DMS79 (cell line): Measurements from ENCODE around the gene TNKS1BP1.
A peak's percentile ranks its signal among the peaks of the same experiment; 100 is the strongest.

ENCODE experiments used
- DNase-seq: peaks from one replicate; lab custom pipeline; 2025; lab: John Stamatoyannopoulos, UW

TNKS1BP1 gene

DNA sequence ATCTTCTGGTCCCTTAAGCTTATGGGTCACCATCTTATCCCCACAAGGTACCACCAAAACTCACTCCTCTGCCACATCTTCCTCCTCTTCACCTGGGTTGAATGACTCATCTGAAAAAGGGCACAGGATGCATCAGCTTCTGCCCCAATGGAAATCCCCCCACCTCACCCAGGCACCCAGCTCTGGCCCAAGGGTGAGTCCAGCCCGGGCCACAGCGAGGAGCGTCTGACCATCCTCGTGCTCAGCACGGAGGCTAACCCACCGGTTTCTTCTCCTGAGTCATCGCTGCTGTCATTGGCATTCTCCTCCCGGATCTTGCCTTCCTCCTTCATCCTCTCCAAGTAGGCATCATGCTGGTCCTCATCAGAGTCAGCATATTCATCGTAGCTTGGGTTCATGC lies 5.3 kb upstream of the TNKS1BP1 start:
- DNase-seq, result no peak

DNA sequence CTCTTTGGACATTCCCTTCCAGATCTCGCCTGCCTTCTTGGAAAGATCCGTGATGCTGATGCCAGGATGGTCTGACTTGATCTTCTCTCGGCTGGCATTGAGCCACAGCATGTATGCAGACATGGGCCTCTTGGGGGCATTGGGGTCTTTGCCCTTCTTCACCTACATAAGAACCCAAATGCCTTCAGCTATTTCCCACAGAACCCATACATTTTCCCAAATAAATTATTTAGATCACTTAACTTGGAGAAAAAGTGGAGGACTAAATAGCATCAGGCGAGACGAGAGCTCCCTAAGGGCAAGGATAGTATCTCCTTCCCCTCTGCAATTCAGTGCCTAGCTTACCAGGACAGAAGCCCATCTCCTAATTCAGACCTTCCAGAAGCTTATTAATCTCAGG lies 3.0 kb upstream of the TNKS1BP1 start:
- no peak for DNase-seq

DNA sequence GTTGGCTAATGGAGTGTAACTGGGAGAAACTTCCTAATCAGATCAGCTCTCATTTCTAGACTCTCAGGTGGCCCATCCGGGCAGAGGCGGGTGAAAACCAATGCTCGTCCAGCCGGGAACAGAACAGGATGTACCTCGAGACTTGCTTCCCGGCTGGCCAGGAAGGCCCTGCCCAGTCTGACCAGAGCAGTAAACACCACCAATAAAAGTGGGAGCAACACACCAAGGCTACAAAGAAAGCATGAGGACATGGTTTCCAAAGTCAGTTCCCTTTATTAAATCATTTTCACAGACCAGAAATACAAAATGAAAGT lies 940 bp upstream of the TNKS1BP1 start:
- no peak for DNase-seq

DNA sequence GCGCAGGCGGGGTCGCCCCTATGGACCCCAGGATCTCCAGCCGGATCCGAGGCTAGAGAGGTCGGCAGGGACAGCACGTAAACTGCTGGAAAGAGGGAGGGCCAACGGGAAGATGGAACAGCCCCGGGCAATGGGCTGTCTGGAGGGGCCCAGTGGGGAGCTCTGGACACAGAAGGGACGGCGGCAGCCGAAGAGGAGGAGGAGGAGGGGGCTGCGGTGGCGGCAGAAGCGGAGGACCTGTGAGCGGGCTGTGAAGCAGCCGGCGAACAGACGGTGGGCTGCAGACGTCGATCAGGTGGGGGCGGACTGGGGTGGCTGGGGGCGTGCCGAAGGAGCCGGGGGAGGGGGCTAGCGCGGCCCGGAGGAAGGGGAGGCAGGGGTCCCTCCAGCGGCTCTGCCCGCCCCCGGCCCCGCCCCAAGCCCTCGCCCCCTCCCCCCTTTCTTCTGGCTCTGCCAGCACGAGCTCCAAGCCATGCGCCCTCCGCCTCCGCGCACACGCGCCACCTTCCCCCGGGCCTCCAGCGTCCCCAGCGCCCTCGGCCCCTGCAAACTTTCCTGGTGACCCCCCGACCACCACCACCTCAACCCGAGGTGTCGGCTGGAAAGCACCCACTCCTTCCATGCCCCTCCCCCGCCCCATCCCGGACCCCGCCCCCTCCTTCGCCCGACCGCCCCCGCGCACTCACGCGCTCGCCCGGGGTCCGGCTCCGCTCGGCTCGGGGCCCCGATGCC lies 432 bp downstream of the TNKS1BP1 start:
- DNase-seq, result peak; percentile 7

DNA sequence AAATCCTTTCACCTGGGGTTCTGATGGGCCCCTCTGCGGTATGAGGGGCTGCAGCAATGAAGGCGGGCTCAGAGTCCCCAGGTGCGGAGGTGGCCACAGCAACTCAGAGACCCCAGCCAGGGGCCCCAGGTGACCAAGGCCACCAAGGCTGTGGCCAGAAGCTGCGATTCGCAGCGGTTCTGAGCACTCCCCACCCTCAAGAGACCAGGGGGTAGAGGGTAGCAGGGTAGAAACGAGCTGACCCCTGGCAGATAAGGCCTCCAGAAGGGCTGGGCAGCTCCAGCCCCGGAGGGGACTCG lies 948 bp downstream of the TNKS1BP1 start:
- DNase-seq, result no peak

DNA sequence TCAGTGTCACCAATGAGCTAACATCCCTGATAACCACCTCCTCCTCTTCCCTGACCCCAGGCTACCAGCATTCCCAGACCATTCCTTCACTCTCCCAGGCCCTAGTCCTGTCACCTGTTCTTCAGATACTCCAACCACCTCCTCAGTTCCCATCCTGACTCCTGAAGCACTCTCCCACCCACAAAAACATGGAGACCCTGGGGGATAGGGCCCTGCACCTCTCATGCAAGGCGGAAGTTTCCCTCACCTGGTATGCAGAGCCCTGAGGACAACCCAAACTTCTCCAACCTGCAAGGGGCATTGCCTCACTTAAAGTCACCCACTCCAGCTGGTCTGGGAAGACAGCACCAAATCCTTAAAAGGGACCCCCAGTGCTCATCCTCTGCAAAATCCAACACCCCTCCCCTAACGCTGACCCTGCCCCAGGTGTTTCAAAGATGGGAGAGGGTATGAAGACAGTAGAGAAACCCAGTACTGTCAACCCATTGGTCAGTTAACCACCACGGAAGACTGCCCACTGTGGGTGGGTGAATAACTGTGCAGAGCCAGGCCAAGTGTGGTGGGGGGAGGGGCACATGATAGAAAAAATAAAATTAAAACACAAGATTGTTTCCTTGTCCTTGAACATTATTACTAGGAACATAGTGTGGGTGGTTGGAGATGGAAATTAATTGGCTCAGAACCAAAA lies 1.4 kb downstream of the TNKS1BP1 start:
- DNase-seq, result no peak

DNA sequence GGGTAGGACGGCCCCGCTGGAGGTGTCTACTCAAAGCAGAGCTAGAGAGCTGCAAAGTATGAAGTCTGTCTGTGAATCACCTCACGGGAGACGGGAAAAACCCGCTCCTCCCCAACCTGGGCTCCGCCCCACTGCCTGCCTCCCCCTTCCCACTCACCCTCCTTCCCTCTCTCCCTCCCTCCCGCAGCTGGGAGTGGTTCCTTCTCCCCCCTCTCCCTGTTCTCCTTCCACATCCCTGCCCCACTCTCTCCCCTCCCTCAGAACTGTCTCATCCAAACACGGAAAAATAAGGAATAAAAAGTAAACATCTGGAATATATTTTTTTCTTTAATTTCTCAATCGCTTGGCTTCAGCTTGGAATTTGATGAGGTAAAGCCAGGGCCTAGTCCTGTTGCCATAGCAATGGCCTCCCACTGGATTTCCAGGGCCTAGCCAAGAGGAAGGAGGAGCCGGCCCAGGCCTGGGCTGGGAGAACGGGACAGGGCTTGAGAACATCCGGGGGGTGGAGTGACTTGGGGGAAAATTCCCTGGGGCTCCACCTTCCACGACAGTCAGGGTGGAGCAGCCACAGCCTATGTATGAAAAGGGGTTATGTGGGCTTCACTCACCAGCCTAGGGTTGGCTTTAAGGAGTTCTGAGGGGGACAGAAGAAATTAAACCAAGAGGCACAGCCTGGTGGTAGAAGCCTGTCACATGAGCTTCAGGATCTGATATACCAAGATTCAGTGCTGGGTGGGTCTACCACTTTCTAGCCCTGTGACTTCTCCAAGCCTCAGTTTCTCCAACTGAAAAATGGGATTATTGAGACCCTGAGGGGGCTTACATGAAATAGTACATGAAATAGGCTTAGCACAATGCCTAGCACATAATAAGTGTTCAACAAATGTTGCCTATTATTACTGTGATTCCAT lies 2.2 kb downstream of the TNKS1BP1 start:
- DNase-seq, result peak; percentile 45

DNA sequence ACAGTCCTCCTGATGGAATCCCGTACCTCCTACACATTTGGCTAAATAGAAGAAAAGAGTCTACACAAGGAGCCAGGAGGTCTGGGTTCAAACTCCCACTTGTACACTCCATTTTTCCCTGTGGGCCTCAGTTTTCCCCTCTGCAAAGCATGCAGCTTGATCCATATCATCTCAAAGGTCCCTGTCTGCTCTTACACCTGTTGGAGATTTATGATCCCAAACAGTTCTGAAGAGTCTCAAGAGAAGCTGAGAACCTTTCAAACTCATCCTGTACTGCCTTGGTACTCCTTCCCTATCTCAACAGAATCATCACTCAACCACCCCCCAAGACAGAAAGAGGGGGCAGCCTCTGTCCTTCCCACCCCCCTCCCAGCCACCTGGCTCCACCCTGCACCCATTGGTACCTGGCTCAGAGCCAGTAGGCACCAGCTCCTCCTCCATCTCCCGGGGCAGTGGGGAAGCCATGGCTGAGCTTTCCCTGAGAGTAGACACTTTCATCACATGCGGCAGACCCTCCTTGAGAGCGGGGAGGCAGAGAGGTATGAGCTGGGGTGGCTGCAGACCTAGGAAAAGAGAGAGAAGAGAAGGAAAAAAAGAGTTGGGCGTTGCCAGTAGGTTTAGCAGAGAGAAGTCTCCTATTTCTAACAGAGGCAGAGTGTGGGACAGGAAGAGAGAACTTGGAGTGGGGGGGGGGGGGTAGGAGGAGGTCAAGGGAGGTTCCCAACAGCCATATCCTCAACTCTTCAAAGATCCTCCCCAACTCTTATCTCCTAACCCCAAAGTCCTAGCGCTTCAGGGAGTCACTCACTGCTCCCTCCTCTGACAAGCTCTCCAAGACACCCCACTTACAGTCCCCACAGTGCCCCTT lies 3.1 kb downstream of the TNKS1BP1 start:
- DNase-seq, result no peak

DNA sequence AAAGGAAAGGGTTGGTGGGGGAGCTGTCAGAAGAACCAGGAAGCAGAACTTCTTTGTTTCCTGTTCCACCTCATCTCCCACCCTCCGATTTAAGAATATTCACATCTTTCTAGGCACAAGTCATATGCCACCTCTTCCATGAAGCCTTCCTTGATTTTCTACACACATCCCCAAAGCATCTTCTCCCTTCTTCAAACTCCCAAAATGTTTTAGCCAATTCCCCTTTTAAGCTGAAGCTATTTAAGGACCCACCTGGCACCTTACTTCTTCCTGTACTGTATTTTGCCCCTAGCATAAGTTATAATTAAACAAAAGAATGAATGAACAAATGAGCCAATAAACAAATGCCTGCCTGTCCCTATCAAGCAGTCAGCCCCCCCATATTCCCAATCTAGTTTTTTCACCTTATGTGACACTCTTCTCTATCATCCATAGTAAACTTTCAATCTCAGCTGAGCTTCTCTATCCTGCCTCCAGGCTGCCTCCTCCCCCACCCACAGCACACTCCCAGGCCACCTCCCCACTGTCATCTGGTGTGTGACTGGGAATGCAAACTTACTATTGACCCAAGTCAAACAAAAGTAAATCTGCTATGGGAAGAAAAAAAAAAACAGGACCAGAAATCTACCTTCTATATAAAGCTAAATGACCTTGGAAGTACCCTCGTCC lies 3.9 kb downstream of the TNKS1BP1 start:
- DNase-seq, result no peak

DNA sequence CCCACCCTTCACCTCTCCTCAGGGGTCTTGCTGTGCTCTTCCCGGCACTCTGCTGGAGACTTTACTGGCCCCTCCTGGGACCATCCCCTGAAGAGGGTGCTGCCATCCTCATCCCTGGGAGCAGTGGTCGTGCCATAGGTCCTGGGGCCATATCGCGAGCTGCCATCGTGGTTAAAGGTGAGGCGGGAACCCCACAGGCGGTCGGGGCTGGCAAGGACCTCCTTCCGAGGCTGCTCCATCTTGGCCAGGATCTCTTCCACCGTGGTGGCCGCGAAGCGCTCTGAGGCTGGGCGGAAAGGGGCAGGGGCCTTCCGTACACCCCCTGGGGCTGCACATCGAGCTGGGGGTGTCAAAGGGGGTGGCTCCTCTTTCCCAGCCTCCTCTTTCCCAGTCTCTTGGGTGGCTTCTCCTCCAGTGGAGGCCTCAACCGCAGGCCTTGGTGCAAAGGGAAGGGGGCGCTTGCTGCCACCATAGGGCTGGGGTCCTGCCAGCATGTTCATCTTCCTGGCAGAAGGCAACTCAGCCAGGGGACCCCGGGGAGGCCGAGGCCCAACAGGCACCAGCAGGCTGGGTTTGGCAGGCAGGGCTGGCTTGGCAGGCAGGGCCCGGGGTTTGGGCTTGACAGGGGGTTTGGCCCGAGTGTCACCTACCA lies 4.6 kb downstream of the TNKS1BP1 start:
- no peak for DNase-seq

DNA sequence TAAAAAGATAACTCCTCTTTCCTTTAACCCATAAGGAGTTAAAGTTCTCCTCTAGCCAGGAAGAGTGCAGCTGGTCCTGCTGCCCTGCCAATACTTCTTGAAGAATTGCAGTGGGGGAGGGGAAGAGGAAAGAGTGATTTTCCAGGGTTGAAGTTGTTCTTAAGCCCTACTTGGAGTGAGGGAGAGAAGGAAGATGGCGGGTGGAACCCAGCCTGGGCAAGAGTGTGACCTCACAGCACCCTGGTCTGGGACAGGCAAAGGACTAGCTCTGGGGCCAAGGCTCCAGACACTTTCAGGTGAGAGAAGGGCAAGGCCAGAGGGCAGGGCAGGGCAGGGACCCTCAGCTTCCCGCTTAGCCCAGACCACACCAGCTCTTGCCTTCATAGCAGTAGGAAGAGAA lies 6.6 kb downstream of the TNKS1BP1 start:
- DNase-seq, result no peak

DNA sequence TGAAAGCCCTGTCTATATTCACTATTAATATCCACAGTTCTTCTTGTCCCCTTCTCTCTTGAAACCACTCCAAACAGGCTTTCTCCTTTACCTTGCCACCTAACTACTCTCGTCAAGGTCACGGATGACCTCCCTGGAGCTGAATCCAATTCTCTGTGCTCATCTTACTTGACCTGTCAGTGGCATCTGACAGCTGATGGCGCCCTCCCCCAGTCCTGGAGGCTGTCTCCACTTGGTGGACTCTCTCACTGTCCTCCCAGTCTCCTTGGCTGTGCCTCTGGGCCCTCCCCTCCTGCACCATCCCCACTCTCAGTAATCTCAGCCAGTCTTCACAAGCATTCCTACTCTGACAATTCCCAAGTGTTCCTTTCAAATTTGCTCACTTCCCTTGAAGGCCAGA lies 8.7 kb downstream of the TNKS1BP1 start:
- DNase-seq, result peak; percentile 50

DNA sequence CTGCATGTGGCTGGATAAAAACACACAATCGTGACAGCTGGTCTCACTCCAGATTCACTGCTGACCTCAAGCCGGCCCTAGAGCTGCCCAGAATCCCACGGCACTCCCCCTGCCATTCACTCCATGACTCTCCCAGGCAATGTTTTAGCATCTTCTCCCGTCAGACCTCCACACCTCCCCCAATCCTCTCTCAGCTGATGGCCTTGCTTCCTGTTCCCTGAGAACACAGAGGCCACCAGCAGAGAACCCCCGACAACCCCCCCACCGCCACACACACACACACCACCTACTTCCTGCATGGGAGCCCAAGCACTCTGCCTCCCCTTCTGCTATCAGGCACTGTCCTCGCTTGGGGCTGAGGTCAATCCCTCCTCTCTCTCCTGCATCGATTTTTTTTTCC lies 9.3 kb downstream of the TNKS1BP1 start:
- no peak for DNase-seq

DNA sequence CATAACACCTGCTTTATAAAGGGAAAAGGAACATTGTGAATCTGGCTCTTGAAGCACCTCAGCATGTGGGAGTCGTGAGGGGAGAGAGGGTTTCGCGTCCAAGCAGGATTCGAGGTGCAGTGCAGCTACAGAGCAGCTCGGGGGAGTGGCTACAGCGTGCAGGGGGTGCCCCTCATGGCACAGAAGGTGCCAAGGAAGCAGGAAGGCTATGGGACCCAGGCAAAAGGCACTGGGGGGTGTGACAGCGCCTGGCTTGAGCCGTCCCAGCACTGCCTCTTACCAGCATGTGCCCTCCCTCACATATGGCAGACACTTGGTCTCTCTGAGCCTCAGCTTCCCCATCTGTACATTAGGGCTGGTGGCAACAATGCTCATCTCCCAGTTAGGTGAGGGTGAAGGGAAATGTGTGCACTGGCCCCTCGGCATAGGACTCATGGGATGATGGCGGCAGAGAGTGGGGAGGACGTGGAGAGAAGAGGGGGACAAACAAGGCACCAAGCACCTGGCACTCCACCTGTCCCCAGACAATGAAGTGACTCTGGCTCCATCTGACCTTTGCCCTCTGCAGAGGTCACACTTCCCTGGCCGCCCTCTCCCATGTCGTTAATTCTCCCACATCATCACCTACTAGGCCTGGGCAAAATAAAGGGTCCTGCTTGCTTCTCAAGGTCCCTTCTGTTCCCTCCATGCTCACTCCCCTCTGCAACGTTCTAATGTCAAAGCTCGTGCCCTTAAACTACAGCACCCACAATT lies 10.4 kb downstream of the TNKS1BP1 start:
- DNase-seq, result no peak

DNA sequence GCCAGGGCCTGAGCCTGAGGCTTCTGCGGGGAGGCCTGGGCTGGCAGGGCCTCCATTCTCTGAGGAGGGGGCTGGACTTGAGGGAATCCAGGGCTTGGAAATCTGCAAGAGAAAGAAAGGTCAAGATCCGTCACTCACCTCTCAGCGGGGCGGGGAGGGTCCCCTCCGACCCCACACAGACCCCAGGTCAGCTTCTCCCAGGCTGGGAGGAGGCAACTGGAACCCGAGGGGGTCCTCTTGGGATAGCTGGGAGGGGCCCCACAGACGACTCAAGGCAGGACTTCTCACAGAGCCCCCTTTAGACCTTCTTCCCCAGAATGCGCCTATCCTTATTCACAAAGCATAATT lies 11.0 kb downstream of the TNKS1BP1 start:
- DNase-seq, result no peak

DNA sequence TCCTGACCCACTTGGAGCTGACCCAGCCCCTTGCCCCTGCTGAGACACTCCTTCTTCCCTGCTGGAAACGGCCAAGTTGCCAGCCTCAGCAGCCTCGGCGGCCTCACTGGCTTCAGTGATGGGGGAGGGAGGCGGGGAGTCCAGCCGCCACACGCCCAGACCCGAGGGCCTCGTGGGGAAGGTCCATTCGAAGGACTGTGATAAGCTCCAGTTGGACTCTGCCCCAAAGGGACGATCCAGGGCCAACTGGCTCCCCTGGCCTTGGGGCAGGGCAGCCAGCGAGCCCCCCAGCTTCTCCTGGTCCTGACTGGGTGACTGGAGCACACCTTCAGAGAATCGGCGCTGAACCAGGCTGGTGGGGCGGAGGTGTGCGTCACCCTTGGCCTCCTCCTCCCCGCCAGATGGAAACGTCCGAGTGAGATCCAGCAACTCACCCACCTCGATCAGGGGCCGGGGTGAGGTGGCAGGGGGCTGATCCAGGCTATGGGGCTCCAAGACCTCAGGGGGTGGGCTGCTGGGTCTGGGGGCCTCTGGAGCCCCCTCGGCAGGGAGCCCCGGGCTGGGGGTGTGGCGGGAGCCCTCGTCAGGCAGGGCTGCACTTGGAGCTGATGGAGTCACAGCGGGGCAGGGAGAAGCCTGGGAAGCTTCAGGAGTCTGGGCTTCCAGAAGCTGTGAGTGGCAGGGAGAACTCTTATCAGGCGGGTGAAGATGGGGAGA lies 11.5 kb downstream of the TNKS1BP1 start:
- no peak for DNase-seq

DNA sequence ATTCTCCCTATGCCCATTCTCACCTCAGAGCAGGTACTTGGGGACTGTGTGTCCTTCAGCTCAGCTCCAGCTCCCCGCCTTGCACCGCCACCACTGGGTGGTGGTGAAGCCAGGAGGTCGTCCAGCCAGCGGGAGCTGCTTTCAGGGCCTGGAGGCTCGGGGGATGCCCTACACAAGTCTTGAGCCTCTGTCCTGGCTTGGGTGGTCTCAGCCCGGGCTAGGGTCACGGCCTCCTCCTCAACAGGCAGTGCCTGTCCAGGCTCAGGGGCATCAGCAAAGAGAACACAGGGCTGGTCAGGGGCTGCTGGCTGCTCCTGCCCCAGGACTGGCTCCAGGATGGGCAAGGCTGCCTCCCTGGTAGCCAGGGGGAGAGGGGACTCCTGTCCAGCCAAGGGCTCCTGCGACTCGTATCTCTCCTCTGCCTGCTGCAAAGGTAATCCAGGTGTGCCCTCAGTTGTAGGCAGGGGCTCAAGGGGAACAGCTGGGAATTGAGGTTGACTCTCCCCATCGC lies 12.2 kb downstream of the TNKS1BP1 start:
- no peak for DNase-seq

DNA sequence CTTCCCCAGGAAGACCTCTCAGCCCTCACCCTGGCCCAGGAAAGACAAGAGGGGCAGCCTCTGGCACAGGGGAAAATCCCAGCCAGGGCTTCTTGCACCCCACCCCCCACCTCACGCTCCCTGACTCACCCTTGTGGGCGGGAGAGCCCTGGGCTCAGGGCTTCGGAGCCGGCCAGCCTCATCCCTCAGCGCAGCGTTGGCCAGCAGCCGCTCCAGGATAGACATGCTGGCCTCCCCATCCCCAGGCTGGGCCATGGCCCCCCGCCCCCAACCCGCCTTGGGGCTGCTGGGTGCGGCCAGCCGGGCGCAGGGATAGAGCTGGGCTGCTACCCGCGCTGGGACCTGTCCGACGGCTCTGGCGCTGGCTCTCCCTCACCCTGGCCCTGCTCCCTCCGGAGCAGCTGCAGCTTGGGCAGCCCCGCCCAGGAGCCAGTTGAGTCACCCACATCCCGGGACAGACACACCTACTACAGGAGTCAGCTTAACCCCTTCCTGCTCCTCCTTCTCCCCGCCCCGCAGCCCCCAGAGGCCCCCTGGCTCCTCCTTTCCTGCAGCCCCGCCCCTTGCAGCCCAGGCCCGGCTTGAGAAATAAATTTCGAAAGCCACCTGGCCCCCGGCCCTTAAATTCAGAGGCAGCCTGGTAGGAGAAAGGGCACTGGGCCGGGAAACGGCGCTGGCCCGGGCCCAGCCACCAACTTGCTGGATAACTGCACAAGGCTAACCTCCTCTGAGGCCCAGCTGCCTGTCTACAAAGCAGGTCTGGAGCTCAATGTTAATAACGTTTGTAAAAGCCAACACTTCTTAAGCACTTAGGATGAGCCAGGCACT lies 13.4 kb downstream of the TNKS1BP1 start:
- DNase-seq, result peak; percentile 79

DNA sequence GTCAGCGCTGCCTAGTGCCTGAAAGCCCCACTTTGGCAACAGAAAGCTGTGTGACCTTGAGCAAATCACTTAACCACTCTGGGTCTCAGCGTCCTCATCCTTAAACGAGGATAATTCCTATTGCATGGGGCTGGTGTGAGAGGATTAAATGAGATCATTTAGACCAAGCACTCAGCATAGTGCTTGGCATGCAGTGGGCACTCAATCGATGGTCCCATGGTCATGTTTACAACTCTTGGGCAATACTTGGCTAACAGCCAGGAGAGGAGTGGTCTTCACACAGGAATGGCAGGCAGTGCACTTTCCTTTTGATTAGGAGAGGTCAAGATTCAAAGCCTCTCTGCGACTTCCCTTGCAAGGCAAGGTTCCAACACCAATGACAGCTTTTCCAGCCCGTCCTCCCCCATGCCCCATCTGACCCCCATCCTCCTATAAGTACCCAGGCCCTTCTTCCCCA lies 14.1 kb downstream of the TNKS1BP1 start:
- DNase-seq, result peak; percentile 56
